ENCODE results near the gene MEF2D.

MEF2D gene

GRCh38 chr1:156486421-156487344, 13.9 kb downstream of the MEF2D start:
- TF ChIP-seq CTCF (IDR thresholded peaks at IDR 0.05; ENCODE audit: unreplicated experiment in 3 of 3): no peak
- no peaks in the 10 kb centered on the region for H3K9me3 Mint-ChIP-seq
- peaks cover 60% of the 10 kb centered on the region for H3K4me1 Mint-ChIP-seq
- no peak overlapping the region for H3K27ac Mint-ChIP-seq
- no peak overlapping the region for H3K4me3 Mint-ChIP-seq
- H3K27me3 Mint-ChIP-seq (ENCODE audit: low read depth): no peaks in the 10 kb centered on the region
- H3K36me3 Mint-ChIP-seq (ENCODE audit: low read depth): peaks cover 15% of the 10 kb centered on the region

GRCh38 chr1:156485984-156486383, 14.6 kb downstream of the MEF2D start:
- Mint-ChIP-seq H3K27me3 (ENCODE audit: low read depth) (peaks cover 2% of the 10 kb centered on the region), H3K4me1 (peaks cover 53% of the 10 kb centered on the region), H3K9me3 (no peaks in the 10 kb centered on the region), H3K4me3 (no peak overlapping the region), H3K36me3 (ENCODE audit: low read depth) (peaks cover 21% of the 10 kb centered on the region), H3K27ac (no peak overlapping the region)
- no peak for TF ChIP-seq CTCF (IDR thresholded peaks at IDR 0.05; ENCODE audit: unreplicated experiment in 3 of 3)

GRCh38 chr1:156484480-156485058, 16.0 kb downstream of the MEF2D start:
- Mint-ChIP-seq H3K9me3 (no peaks in the 10 kb centered on the region), H3K27ac (no peak overlapping the region), H3K4me1 (peaks cover 49% of the 10 kb centered on the region), H3K36me3 (ENCODE audit: low read depth) (peaks cover 32% of the 10 kb centered on the region), H3K27me3 (ENCODE audit: low read depth) (peaks cover 4% of the 10 kb centered on the region), H3K4me3 (no peak overlapping the region)
- no peak for TF ChIP-seq CTCF (IDR thresholded peaks at IDR 0.05; ENCODE audit: unreplicated experiment in 3 of 3)

GRCh38 chr1:156483397-156483796, 17.2 kb downstream of the MEF2D start:
- Mint-ChIP-seq H3K4me3 (no peak overlapping the region), H3K27me3 (ENCODE audit: low read depth) (peaks cover 4% of the 10 kb centered on the region), H3K36me3 (ENCODE audit: low read depth) (peaks cover 39% of the 10 kb centered on the region), H3K27ac (no peak overlapping the region), H3K4me1 (peaks cover 37% of the 10 kb centered on the region), H3K9me3 (no peaks in the 10 kb centered on the region)
- TF ChIP-seq CTCF (IDR thresholded peaks at IDR 0.05; ENCODE audit: unreplicated experiment in 3 of 3): no peak

- Mint-ChIP-seq H3K4me1 (peaks cover 33% of the 10 kb centered on the region), H3K9me3 (no peaks in the 10 kb centered on the region), H3K36me3 (ENCODE audit: low read depth) (peaks cover 49% of the 10 kb centered on the region), H3K27ac (no peak overlapping the region), H3K4me3 (no peak overlapping the region), H3K27me3 (ENCODE audit: low read depth) (peaks cover 4% of the 10 kb centered on the region)
- no peak for TF ChIP-seq CTCF (IDR thresholded peaks at IDR 0.05; ENCODE audit: unreplicated experiment in 3 of 3)
These were observed 18.3 kb downstream of the MEF2D start for GRCh38 chr1:156482276-156482675.
